Mucosa of stomach (tissue), 1 donor: ENCODE results near the gene TOMM70.

Source experiments
- H3K27me3 ChIP-seq: one replicate; pipeline ENCODE4 v1.7.0; 2013; ENCODE audit warnings: mild to moderate bottlenecking, low read length; ENCODE audit not compliant: control insufficient read depth, insufficient read depth
- H3K36me3 ChIP-seq: one replicate; pipeline ENCODE4 v1.7.0; 2013; ENCODE audit warnings: low read length; ENCODE audit not compliant: control insufficient read depth, insufficient read depth
- H3K4me1 ChIP-seq: one replicate; pipeline ENCODE4 v1.7.0; 2013; ENCODE audit warnings: mild to moderate bottlenecking, low read length; ENCODE audit not compliant: control insufficient read depth, insufficient read depth
- H3K4me3 ChIP-seq: one replicate; pipeline ENCODE4 v1.7.0; 2013; ENCODE audit warnings: low read length
- H3K9ac ChIP-seq: one replicate; pipeline ENCODE4 v1.7.0; 2013; ENCODE audit warnings: mild to moderate bottlenecking, low read length, moderate library complexity
- H3K9me3 ChIP-seq: one replicate; pipeline ENCODE4 v1.7.0; 2013; ENCODE audit warnings: mild to moderate bottlenecking, low read length, moderate library complexity; ENCODE audit not compliant: control insufficient read depth
- donor health status: Pancreatic carcinoma.

TOMM70 gene

DNA sequence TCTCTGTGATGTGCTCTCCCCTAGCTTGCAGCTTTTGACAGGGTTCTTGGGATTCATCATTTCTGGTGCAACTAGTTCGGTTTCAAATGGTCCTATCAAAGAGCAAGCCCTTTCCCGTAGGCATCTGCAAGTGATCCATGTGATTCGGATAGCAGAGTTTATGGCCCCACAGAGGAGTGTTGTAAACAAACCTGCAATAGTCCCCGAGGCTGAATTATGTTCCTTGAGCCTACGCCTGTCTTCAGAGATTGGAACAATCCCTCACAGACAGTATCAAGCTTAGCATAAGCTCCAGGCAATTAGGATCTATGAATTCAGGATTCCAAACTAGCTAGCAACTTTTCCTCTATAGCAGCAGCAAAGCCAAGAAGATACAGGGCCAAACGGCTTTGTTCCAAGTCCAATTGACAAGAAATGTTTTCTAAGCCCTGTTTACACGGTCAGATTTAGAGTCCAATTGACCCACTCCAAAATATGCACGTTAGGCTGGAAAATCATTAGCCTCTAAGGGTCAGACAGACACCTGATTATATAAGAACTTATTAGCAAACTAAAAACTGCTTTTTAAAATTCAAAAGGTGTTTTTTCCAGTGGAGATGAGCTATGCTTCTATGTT, 25.3 kb upstream of the TOMM70 start:
- Histone ChIP-seq H3K9me3 (no peaks in the 10 kb centered on the region), H3K36me3 (no peaks in the 10 kb centered on the region), H3K9ac (no peak overlapping the region), H3K27me3 (no peaks in the 10 kb centered on the region), H3K4me3 (no peak overlapping the region), H3K4me1 (no peaks in the 10 kb centered on the region)

DNA sequence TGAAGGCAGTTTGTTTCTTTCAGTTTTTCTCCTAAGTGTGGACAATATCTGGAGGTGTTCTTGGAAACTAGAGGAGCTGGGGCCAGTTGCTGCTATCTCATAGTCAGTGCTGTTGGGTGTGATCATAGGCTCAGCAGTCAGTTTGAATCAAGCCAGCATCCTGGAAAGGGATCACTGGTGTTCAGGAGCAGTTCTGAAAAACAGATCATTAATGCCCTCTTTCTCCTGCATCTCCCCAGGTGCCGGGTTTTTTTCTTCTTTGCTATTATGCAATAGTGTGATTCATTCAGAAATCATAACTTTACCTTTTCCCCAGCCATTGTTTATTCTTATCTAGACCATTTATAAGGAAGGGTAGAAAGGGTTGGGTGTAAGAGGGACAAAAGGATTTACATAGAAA, 24.4 kb upstream of the TOMM70 start:
- H3K36me3 ChIP-seq, result no peaks in the 10 kb centered on the region
- H3K9ac ChIP-seq, result no peak overlapping the region

DNA sequence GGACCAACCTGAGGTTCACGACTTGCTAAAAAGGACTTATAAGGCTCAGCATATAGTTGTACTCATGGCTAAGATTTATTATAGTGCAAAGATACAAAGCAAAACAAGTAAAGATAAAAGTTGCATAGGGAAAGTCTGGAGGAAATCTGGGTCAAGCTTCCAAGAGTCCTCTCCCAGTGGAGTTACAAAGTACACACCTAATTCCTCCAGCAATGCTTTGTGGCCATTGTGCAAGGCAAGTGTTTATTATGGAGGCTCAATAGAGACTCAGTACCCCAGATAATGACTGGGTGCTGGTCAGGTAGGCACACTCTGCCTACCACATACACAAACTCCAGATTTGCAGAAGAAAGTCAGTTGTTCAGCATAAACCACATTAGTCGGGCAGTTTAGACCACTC, 23.4 kb upstream of the TOMM70 start:
- no peak overlapping the region for H3K4me3 ChIP-seq
- H3K4me1 ChIP-seq, result no peaks in the 10 kb centered on the region
- no peaks in the 10 kb centered on the region for H3K9me3 ChIP-seq

More for the DNA sequence above, 24.4 kb upstream of the TOMM70 start:
- Histone ChIP-seq H3K4me3 (no peak overlapping the region), H3K27me3 (no peaks in the 10 kb centered on the region), H3K4me1 (no peaks in the 10 kb centered on the region), H3K9me3 (no peaks in the 10 kb centered on the region)

DNA sequence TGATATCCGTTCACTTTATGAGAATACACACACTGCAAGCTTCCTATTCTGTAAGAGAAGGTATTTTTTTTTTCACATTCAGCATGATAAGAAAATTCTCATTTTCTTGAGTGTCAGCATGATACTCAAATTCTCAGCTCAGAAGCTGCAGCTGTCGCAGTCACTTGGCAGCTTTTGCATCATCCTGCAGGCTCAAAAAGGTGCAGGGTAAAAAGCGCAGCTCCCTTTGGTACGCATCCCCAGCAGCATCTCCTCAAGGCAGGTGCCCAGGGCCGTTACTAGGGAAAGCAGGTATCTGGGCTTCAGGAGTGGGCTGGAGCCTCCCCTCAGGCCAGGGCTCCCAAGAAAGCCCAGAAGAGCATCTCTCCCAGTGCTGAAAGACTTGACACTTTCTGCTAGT, 22.7 kb upstream of the TOMM70 start:
- Histone ChIP-seq H3K4me3 (no peak overlapping the region), H3K4me1 (no peaks in the 10 kb centered on the region), H3K36me3 (no peaks in the 10 kb centered on the region), H3K9me3 (no peaks in the 10 kb centered on the region), H3K27me3 (no peaks in the 10 kb centered on the region), H3K9ac (no peak overlapping the region)

More for the DNA sequence above, 23.4 kb upstream of the TOMM70 start:
- no peaks in the 10 kb centered on the region for H3K36me3 ChIP-seq
- no peaks in the 10 kb centered on the region for H3K27me3 ChIP-seq
- H3K9ac ChIP-seq, result no peak overlapping the region

DNA sequence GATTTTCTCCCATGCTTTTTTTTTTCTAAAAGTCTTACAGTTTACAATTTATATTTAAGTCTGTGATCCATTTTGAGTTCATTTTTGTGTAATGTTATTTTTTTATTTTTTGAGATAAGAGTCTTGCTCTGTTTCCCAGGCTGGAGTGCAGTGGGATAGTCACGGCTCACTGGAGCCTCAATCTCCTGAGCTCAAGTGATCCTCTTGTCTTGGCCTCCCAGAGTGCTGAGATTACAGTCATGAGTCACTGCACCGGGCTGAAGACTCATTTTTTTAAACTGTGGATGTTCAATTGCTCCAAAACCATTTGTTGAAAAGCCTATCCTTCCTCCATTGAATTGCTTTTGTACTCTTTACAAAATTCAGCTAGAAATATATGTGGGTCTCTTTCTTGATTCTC, 20.0 kb upstream of the TOMM70 start:
- Histone ChIP-seq H3K4me1 (no peaks in the 10 kb centered on the region), H3K36me3 (no peaks in the 10 kb centered on the region), H3K9ac (no peak overlapping the region), H3K9me3 (no peaks in the 10 kb centered on the region), H3K27me3 (no peaks in the 10 kb centered on the region), H3K4me3 (no peak overlapping the region)

DNA sequence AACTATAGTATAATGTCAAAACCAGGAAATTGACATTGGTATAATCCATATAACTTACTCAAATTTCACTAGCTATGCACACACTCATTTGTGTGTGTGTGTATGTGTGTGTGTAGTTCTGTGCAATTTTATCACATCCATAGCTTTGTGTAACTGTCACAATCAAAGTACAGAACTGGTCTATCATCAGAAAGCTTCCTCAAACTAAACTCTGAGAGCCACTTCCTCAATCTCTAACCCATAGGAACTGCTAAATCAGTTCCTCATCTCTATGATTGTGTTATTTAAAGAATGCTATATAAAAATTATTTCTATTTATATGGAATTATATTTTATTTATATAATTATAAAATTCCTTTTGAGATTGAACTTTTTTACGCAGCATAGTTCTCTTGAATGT, 18.5 kb upstream of the TOMM70 start:
- Histone ChIP-seq H3K4me3 (no peak overlapping the region), H3K9me3 (no peaks in the 10 kb centered on the region), H3K9ac (no peak overlapping the region), H3K36me3 (no peaks in the 10 kb centered on the region), H3K4me1 (no peaks in the 10 kb centered on the region), H3K27me3 (no peaks in the 10 kb centered on the region)

DNA sequence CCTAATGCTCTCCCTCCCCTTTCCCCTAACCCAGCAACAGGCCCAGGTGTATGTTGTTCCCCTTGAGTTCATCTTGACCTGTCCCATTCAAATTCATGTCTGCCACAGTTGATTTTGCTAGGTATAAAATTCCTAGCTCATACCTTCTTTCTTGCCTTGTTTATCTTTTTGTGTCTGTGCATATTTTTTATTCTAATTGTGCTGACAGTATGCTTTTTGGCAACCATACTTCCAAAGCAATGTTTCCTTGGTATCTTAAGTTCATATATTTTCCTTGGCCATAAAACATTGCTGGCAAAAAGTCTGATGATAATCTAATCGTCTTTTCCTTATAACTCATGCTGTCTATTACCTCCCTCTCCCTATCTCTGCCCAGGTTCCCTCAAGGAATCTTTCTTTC, 16.0 kb upstream of the TOMM70 start:
- Histone ChIP-seq H3K27me3 (no peaks in the 10 kb centered on the region), H3K9me3 (no peaks in the 10 kb centered on the region), H3K9ac (no peak overlapping the region), H3K36me3 (no peaks in the 10 kb centered on the region), H3K4me1 (no peaks in the 10 kb centered on the region), H3K4me3 (no peak overlapping the region)

DNA sequence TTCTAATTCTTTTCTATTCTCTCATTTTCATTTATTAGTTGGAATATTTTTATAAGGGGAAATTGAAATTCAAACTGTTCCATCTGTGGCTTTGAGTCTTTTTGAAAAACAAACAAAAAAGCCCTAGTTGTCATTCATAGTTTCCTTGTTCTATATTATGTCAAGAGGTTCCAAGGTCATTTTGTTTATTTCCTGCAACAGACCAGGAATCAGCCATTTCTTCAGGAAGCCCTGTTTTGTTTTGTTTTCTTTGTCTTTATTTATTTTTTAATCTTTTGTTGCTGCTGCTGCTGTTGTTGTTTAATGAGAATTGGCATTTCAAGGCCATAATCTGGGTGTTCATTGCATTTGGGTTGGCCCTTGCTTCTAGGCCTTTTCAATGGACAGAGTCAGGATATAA, 15.3 kb upstream of the TOMM70 start:
- H3K4me1 ChIP-seq, result no peaks in the 10 kb centered on the region

DNA sequence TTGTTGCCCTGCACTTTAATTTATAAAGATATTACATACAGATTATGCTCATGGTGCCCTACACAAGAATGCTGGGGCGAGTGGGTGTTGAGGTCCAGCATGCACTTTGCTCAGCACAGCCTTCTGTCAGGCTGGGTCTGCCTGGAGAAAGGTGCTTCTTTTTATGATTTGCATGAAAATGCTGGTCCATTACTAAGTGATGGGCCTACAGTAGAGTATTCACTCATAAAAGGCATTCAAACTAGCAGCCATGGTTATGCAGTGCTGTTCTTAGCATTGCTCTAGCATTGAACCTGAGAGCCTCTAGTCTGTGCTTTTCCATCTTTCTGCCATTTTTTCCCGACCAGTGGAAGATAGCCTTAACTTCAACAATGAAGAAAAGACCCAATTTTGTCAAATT, 12.7 kb upstream of the TOMM70 start:
- Histone ChIP-seq H3K9me3 (no peaks in the 10 kb centered on the region), H3K27me3 (no peaks in the 10 kb centered on the region), H3K4me3 (no peak overlapping the region), H3K9ac (no peak overlapping the region), H3K36me3 (no peaks in the 10 kb centered on the region), H3K4me1 (no peaks in the 10 kb centered on the region)

More for the DNA sequence above, 15.3 kb upstream of the TOMM70 start:
- Histone ChIP-seq H3K36me3 (no peaks in the 10 kb centered on the region), H3K9me3 (no peaks in the 10 kb centered on the region), H3K27me3 (no peaks in the 10 kb centered on the region), H3K4me3 (no peak overlapping the region), H3K9ac (no peak overlapping the region)

DNA sequence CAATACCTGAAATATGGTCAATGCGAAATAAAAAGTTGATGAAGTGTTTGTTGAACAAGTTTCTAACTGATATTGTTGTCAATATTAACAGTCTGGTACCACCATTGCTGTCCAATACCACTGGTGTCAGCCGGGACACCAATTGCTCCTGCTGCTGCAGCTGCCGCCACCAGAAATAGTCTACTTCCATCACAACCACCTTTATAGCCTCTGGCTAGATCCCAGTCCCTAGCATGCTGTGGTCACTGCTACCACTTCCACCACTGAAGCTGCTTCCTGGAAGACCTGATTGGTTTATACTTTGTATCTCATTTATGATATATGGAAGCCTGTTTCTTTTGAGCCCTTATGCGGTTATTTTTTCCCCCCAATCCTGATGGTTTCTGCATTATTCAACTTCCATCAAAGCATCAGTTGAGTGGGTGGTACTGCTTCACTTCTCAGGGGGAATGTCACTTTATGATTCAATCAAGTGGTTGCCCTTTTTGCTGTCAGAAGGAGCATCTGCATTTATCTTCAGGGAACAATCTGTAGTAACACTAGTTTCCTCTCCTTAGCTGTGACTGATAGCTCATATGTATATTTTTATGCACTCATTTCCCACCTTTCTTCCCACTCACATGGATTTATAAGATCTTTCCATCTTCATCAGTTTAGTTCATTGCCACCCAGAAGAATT, 12.2 kb upstream of the TOMM70 start:
- Histone ChIP-seq H3K9ac (no peak overlapping the region), H3K36me3 (no peaks in the 10 kb centered on the region), H3K4me3 (no peak overlapping the region), H3K4me1 (no peaks in the 10 kb centered on the region), H3K27me3 (no peaks in the 10 kb centered on the region), H3K9me3 (no peaks in the 10 kb centered on the region)

DNA sequence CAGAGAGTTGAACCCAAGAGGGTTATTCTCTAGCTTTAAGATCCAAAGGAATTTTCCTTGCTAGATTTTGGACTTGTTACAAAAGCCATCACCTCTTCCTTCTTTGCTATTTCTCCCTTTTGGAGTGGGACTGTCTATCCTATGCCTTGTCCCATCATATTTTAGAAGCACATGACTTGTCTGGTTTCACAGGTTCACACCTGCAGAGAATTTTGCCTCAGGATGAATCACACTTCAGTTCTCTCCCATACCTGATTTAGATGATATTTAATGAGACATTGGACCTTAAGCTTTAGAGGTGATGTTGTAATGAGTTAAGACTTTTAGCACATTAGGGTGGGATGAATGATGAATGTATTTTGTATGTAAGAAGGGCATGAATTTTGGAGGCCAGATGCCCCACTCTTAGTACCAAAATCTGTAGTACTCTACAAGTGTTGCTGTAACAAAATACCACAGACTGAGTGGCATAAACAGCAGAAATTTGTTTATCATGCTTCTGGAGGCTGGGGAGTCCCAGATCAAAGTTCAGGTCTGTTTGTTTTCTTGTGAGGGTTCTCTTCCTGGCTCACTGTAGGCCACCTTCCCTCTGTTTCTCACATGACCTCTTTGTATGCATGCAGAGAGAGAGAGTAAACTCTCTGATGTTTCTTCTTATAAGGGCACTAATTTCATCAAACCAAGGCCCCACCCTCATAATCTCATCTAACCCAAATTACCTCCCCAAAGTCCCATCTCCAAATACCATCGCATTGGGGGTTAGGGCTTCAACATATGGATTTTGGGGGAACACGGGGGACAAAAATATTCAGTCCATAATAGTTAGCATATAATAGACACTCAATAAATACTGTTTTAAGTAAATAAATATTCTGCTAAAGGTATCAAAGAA, 10.4 kb upstream of the TOMM70 start:
- no peaks in the 10 kb centered on the region for H3K27me3 ChIP-seq
- no peaks in the 10 kb centered on the region for H3K36me3 ChIP-seq
- no peaks in the 10 kb centered on the region for H3K9me3 ChIP-seq
- no peak overlapping the region for H3K9ac ChIP-seq
- H3K4me1 ChIP-seq, result no peaks in the 10 kb centered on the region
- H3K4me3 ChIP-seq, result no peak overlapping the region

DNA sequence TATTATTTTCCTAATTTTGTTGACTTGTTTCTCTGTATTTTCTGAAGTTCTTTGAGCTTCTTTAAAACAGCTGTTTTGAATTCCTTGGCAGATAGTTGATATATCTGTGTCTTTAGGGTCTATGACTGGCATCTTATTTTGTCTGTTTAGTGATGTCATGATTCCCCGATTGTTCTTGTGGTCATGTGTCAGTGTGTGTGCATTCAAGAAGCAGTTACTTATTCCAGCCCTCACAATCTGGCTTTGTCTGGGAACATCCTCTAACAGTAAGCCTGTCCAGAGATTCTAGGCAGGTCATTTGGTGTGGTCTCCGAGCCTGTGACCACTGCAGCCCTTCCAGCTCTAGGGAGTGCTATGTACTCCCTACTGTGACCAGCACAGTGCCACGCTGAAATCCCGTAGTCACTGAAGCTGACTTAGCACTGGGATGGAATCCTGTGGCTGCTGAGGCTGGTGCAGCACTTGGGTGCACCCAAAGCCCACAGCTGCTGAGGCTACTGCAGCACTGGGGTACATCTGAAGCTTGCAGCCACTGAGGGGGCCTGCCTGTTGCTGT, 7.2 kb upstream of the TOMM70 start:
- H3K4me3 ChIP-seq, result no peak overlapping the region
- H3K9ac ChIP-seq, result no peak overlapping the region

More for the DNA sequence above, 7.2 kb upstream of the TOMM70 start:
- H3K9me3 ChIP-seq, result no peaks in the 10 kb centered on the region
- H3K4me1 ChIP-seq, result no peaks in the 10 kb centered on the region
- no peaks in the 10 kb centered on the region for H3K27me3 ChIP-seq
- H3K36me3 ChIP-seq, result no peaks in the 10 kb centered on the region
